GM13977 (cell line): Measurements from ENCODE around the gene DOLPP1.
"Not testable (repeated sequence)": the region's sequence is repeated elsewhere in the genome, so short reads cannot be mapped to it uniquely, and the experiment has no call there.

ENCODE experiments used
- DNase-seq: peaks from one replicate; pipeline ENCODE4 v3.0.0; 2012; ENCODE audit warnings: low spot score
- CTCF ChIP-seq: IDR thresholded peaks from 2 replicates; pipeline ENCODE4 v1.5.1; 2012; ENCODE audit warnings: mild to moderate bottlenecking, control low read depth; ENCODE audit not compliant: insufficient read depth; ENCODE audit errors: extremely low read depth, missing control alignments
- in situ Hi-C: fragments of 300-500 bp; cut with MboI; formaldehyde crosslinking; loops from one replicate; pipeline ENCODE4 v1.12.0; 2022; ENCODE audit warnings: low sequenced_read_pairs, low pct_unique_long_range_greater_than_20kb, mixed read lengths, inconsistent platforms; ENCODE audit not compliant: unreplicated experiment

Gene DOLPP1

GRCh38 chr9:129110740-129111527, 30.0 kb downstream of the DOLPP1 start, which contains the start of the genes CRAT and PTPA:
TSS of gene CRAT (minus strand) at chr9:129110793. CDS start at chr9:129110509, 284 bp downstream.
TSS of gene PTPA (plus strand) at chr9:129111415. CDS start at chr9:129111601, 186 bp downstream.
- in situ Hi-C loops, result no loop called here
- no peak for TF ChIP-seq CTCF
- DNase-seq, result peak; percentile 100

- no peak for TF ChIP-seq CTCF
- DNase-seq, result peak; percentile 67
- in situ Hi-C loops, result no loop called here
Measured at GRCh38 chr9:129111528-129112151, 30.7 kb downstream of the DOLPP1 start.

- DNase-seq, in situ Hi-C loops: not testable (repeated sequence)
Measured at GRCh38 chr9:129112526-129112925, 31.6 kb downstream of the DOLPP1 start.

GRCh38 chr9:129113645-129114304, 32.9 kb downstream of the DOLPP1 start:
- in situ Hi-C loops, result no loop called here
- TF ChIP-seq CTCF, result no peak
- no peak for DNase-seq

GRCh38 chr9:129118799-129119198, 37.9 kb downstream of the DOLPP1 start:
- no peak for TF ChIP-seq CTCF
- in situ Hi-C loops, result no loop called here
- DNase-seq, result no peak

- no peak for DNase-seq
- no peak for TF ChIP-seq CTCF
- in situ Hi-C loops, result no loop called here
Measured at GRCh38 chr9:129121483-129121882, 40.6 kb downstream of the DOLPP1 start.
